Esophagus squamous epithelium (tissue), 4 donors: ENCODE measurements around the gene CATSPER3.

Experiments
- CTCF ChIP-seq, 6 experiments: fragments of 450-650 bp in 4 of 6; fragments of 200-600 bp in 2 of 6; sonication (generic) in 2 of 6; IDR thresholded peaks; one replicate each; pipeline ENCODE4 v1.5.1; 2016 to 2019; ENCODE audit warnings: antibody characterized with exemption in 6 of 6, mild to moderate bottlenecking in 4 of 6, moderate library complexity in 4 of 6
- POLR2A ChIP-seq, 4 donors: fragments of 450-650 bp; IDR thresholded peaks; one replicate each; pipeline ENCODE4 v1.6.1; 2017; ENCODE audit warnings: antibody characterized with exemption in 4 of 4, mild to moderate bottlenecking in 4 of 4, moderate library complexity in 3 of 4

- TF ChIP-seq CTCF (IDR thresholded peaks at IDR 0.05), result no peak
- no peak for TF ChIP-seq POLR2A (IDR thresholded peaks at IDR 0.05)
These were observed 74.9 kb downstream of the CATSPER3 start for GRCh38 chr5:135042595-135042994.
